ENCODE measurements around the gene SLX9.
"Not testable (repeated sequence)": the region's sequence is repeated elsewhere in the genome, so short reads cannot be mapped to it uniquely, and the experiment has no call there.

SLX9 gene

DNA sequence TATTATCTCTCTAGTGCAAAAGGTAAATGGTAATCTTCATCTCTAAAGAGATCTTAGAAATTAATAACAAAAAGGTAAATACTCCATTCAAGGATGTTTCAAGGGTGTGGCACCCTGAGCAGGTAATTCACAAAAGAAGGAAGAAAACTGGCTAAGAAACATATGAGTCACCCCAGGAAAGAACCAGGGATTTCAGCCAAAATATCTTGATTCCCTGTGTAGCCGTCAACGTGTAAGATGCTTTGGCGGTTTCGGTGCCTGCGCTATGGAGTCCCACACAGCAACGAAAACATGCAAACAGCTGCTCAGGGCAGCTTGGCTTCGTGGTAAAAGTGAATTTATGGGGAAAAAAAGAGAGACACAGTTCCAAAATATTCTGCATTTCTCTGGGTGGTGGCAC lies 22.9 kb upstream of the SLX9 start:
- DNase-seq (ENCODE audit: low read depth, low spot score) = no peak

DNA sequence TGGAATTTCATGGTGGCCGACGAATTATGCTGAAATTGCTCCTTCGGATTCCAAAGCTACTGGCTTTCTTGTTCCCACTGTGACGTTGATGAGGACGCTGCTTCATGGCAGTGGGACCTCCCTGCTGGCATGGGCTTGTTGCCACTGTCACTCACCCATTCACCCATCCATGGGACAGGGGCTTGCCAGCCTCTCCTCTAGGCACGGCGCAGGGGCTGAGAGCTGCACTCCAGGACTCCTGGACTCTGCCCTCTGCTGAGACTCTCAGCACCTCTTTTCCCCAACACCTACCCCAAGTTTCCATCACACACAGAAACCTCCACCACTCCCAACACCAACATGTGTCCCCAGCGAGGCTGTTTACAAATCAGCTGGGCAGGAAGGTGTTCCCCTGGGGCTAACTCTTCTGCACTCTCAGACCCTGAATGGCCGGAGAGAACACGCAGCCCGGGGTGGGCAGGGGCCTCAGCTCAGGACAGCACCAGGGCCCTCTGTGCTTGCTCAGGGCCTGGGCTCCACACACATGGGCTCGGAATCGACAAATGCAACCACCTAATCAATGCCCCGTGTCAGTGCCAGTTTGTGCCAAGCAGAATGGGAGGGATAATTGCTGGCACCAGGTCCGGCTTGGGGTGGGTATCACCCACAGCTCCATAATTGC lies 22.3 kb upstream of the SLX9 start:
- no peak for DNase-seq (ENCODE audit: low read depth, low spot score)

DNA sequence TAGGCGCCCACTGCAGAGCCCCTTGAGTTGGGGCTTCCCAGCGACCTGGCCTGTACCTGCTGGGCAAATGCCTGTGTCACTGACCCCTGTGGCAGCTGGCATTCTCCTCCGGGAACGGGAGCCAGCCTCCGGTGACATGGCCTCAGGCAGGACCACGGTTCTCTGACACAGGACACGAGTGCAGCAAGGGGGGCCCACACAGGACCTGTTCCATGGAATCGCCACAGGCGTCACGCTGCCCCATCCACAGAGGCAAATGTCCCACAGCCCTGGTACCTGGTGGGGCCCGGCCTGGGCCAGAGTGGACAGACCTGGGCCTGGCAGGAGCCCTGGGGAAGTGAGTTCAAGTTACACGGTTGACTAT lies 21.7 kb upstream of the SLX9 start:
- no peak for DNase-seq (ENCODE audit: low read depth, low spot score)

DNA sequence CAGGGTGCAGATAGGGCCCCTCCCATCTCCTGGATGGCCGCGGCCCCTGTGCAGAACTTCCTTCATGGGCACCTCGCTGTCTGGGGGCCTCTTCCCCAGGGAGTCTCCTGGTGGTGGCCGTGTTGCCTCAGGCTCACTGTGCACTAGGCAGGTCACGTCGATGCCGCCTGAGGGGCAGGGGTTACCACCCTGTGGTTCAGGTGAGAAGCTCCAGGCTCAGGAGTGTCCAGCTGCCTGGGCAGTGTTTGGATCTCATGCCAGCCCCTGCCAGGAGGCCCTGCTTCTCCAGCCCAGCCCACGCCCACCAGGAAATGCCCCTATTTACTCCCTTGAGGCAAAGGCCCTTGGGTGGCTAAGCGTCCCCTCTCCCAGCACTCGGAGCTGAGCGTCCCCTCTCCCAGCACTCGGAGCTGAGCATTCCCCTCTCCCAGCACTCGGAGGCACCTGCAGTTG lies 21.2 kb upstream of the SLX9 start:
- DNase-seq (ENCODE audit: low read depth, low spot score) = no peak

DNA sequence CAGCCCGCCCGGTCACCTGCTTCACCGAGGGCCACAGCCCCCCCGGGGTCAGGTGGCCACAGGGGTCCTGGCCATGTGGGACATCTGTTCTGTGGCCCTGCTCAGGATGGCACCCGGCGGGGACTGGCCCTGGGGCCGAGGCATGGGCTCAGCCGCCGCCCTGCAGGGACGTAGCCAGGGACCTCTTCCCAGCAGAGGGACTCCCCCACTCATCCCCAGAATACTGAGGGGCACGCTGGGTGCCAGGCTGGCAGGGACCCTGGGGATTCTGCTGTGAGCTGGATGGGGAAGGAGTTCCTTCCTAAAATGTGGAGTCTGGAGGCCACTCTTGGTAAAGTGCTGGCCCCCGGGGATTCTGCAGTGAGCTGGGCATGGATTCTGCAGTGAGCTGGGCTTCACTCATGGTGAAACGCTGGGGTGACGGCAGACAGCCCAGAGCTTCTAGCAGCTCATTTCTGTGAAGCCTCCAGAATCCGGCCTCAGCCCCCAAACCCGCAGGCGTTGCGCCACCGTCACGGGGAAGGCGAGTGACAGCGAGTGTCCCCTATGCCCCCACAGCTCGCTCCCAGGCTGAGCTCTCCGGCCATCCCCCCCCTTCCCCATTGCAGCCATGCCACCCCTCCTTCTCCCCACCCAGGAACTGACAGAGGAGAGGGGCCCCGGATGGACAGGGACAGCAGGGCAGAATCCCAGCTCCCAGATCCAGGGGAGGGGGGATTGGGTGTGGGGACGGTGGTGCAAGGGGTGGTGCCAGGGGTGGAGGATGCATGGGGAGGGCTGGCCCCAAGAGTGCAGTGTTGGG lies 20.5 kb upstream of the SLX9 start:
- no peak for DNase-seq (ENCODE audit: low read depth, low spot score)

DNA sequence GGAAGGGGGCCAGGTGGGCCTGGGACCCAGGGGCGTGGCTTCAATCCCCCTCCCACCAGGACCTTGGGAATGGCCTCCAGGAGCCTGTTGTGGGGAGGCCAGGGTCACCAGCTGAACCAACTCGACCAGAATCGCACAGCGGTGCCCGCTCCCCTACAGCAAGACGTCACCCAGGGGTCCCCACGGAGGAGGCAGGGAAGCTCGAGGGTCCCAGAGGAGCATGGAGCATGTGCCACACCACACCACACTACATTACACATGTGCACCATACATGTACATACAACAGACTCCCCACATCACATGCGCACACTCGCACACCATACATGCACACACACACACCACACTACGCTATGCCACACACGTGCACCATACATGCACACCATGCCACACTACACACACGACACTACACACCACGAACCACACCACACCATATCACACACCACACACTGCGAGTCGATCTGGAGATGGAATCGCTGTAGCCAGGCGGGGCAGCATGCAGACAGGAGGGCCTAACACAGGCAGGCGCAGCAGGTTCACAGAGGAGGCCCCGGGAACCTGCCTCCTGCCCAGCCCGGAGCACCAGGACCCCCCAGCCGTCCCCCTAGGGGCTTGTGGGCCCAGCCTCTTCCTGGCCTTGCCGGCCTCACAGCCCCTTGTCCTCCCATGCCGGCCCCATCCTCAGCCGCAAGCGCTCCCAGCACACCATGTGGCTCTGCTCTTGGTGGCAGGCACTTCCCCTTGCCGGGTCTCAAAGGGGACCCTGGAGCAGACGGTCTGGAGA lies 19.7 kb upstream of the SLX9 start:
- DNase-seq (ENCODE audit: low read depth, low spot score) = no peak

DNA sequence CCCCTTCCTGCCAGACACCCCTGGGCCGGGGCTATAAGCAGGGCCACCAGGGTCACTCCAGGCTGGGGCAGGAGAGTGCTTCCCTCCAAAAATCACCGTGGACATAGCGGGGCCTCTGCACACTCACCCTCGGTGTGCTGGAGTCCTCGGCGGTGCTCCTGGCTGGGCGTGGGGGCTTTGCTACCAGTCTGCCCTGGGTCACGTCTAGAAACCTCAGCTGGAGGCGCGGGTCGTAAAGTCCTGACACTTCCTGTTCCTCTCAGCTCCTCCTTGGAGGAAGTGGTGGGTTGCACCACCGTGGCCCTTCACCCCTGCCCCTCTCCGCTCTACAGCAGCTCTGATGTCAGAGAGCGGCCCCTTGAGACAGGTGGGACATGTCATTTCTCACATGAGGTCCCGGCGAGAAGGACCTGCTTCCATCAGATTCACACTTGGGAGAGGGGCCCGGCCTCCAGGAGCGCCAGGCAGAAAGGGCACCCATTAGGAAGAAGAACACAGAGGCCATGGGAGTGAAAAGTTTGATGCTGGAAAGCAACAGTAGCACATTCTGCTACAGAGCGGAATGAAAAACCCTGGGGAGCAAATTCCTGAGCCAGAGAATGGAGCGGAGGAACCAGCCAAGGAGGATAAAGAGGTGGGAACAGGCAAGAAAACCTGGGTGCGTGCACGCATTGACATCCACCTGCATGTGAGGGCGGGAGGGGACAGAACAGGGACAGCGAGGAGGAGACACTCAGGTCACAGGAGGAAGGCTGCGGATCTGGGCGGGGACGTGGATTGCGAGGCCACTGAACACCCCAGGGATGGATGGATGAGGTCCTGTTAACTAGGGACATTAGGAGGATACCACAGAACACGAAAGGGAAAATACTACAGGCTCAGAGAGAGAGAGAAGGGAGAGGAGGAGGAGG lies 18.9 kb upstream of the SLX9 start, which contains the start of gene ITGB2:
TSS of gene ITGB2 (minus strand) at position 206 of the 911 bp plus-strand sequence. CDS start 10,117 bp downstream, outside the sequence.
- DNase-seq (ENCODE audit: low read depth, low spot score) = no peak

DNA sequence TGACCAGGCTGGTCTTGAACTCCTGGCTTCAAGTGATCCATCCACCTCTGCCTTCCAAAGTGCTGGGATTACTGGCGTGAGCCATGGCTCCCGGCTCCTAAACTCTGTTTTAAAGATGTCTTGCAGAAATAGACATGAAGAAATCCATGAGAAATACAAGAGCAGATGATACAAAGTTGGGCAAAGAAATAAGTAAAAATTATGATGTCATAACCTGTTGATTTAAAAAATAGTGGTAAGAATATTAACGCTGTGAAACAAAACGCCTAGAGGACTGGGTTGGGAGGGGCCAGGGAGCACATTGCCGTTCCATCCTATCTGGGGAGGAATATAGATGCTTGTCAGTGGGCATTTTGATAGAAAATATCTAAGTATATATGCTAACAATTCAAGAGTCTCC lies 17.9 kb upstream of the SLX9 start:
- DNase-seq (ENCODE audit: low read depth, low spot score) = no peak

DNA sequence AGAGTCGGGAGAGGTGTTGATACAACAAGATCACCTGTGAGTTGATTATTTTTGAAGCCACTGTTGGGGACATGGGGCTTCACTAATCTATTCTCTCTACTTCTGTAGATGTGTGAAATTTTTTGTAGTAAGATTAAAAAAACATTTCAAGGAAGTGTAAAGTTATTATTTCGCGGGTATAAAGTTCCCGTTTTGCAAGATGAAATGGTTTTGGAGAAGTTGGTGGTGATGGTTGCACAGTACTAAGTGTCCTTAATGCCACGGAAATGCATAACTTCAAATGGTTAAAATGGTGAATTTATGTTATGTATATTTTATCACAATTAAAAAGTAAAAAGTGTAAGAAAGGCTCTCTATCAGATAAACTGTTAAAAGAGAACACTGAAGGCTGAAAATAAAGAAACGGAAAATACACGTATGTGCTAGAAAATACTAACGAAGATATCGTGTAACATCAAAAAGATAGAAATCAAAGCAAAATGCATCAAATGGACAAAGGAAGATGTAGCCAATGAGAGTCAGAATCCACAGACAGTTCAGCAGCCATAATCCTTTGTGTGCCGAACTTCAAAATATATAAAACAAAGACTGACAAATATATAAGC lies 16.2 kb upstream of the SLX9 start:
- DNase-seq (ENCODE audit: low read depth, low spot score) = no peak

DNA sequence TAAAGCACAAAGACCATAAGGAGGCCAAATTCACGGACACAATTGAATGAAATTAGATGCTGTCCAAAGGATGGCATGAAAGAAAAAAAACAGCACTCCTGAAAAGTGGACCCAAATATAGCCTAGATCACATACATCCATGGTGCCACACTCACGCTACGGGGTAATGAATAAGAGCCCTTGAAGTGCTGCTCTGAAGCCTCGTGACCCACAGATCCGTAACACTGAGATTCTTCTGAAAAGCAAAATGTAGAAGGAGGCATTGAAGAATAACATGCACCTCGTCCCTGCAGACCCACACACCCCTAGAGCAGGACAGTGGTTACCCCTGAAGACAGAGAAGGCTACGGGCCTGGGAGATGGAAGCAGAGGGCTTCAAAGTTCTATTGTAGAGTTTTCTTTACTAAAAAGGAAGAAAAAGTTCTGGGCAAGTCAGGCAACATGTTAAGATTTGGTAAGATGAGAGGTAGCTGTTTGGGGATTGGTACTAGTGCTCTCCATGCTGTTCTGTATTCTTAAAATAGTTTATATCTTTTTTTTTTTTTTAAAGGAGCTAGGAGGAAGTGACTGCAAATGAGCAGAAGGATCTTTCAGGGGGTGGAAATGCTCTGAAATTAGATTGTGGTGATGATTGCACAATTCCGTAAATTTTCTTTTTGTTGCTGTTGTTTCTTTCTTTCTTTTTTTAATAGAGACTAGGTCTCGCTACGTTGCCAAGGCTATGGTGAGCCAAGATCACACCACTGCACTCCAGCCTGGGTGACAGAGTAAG lies 15.0 kb upstream of the SLX9 start:
- no peak for DNase-seq (ENCODE audit: low read depth, low spot score)

DNA sequence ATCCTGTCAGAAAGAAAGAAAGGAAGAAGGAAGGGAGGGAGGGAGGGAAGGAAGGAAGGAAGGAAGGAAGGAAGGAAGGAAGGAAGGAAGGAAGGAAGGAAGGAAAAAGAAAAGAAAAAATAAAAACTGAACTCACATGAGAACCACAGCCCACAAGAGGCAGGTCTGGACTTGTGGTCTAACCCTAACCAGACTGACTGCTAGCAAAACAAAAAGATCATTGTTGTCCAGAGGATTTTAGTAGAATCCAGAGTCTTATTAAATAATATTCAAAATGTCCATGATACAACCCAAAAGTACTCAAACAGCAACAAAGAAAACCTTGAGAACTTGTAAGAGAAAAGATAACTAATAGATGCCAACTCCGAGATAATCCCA lies 14.5 kb upstream of the SLX9 start:
- DNase-seq (ENCODE audit: low read depth, low spot score) = no peak

DNA sequence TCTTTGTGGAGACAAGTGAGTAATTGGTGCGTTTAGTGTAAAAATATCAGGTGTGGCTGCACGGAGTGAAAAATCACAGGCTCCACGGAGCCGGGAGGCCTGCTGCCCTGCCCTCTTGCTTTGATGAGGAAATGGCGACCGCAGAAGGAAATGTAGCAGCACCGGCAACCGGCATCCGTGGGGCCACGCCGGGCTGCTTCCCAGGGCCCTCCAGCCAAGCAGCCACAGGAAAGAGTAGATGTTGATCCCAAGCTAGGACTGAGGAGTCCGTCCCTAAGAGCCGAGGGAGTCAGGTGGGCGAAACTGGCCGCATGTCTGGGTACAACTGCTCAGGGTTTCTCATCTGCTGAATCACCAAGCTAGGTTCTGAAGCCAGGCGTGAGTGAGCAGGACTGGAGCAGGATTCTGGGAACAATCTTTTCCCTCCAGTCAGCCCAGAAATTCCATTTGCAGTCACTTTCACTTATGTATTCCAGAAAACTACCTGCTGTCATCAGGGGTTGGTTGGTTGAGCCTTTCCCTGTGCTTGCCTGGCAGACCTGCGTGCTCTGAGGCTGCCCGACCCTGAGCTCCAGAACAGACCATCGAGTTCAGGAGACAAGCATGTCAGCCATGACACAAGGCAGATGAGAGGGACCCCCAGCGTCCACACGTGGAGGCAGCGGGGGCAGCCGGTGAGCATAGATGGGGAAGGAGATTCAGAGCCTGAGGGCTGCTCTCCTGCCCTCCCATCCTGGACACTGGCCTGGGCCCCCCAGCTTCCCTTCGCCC lies 13.3 kb upstream of the SLX9 start:
- no peak for DNase-seq (ENCODE audit: low read depth, low spot score)

DNA sequence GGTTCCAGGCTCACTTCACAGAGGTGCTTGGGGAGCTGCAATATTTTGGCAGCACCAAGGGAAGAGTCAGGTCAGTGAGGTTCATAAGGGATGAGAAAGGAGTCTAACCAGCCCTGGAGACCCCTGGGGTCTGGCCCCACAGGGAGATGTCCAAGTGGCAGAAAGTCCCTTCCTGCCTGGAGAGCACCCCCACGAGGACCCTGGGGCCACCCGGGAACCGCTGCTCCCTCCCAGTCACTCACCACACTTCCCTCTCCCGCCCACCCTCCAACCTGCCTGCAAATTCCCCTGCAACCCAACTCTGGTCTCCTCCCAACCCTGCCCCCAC lies 12.6 kb upstream of the SLX9 start:
- no peak for DNase-seq (ENCODE audit: low read depth, low spot score)

DNA sequence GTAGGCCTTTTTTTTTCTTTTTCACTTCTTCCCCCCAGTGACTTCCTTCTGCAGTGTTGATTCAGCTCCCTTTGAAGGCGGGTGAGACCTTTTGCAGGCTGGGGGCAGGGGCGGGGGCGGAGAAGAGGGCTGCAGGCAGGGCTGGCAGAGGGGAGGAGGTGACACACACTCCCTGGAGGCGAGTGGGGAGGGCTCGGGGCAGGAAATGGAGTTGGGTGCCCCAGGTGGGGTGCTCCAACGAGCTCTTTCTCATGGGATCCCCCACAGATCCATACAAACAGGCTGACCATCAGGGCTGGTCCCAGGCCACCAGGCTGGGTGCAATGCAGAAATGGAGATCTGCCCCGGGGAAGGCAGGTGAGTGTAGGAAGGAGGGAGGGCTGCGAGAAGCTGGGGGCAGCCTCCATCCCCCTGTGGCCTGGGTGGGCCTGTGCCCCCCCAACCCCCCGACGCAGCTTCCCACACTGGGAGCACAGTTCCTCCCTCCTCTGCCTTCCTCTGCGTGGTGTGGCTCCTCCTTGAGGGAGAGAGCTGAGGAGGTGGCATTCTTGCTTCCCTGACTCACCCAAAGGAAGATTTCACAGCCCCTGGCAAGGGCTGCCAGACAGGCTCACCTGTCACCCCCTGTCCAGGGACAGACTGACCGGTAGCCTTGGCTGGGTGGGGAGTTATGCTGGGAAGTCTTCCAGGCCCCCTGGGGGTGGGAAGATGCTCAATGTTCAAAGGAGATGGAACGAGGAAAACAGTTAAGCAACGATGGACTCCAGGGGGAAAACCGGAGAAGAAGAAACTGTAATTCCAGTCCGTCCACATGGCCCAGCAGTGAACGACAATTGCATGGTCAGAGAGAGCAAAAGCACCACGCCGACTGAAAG lies 12.0 kb upstream of the SLX9 start:
- DNase-seq (ENCODE audit: low read depth, low spot score) = peak; percentile 65

DNA sequence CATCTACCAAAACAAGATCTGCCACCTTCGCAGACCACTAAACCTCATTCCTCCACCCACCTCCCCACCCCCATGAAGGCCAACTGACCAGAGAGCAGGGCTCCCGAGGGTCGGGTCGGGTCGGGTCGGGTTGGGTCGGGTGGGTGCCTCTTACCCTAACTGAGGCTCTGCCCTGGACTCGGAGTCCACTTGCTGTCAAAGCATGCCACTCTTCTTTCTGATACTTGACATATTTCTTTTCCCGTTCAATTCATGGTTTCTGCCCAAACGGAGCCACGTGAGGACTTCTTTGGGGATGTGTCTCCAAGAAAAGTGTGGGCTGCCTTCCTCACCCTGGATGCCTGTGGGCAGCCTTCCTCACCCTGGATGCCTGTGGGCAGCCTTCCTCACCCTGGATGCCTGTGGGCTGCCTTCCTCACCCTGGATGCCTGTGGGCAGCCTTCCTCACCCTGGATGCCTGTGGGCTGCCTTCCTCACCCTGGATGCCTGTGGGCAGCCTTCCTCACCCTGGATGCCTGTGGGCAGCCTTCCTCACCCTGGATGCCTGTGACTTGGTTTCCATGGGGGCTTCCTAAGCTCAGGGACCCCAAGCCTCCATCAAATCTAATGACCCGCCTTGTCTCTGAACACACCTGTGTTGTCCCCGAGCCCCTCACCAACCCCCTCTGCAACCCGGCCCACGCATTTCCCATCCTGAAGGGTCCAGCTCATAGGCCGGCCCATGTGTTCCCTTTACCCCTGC lies 11.2 kb upstream of the SLX9 start:
- not testable (repeated sequence) for DNase-seq (ENCODE audit: low read depth, low spot score)

DNA sequence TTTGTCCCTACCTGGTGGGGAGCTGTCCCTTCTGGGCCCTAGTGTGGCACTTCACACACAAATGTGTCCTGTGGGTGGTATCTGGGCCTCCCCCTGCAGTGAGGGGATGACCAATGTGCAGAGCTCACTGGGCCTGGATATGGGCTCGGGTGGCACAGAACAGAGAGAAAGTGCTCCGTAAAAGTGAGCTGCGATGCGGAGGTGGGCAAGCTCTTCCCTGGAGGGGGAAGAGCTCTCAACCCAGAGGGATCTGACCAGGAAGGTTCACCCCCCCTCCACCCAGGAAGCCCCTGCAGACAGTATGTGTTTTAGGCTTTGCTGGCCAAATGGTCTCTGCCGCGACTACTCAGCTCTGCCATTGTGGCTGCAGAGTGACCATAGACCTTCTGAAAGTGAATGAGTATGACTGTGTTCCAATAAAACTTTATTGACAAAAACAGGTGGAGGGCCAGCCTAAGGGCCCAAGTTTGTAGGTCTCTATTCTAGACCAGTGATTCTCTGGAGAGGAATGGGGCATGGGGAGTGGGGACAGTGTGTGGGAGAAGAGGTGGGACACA lies 10.5 kb upstream of the SLX9 start:
- no peak for DNase-seq (ENCODE audit: low read depth, low spot score)

DNA sequence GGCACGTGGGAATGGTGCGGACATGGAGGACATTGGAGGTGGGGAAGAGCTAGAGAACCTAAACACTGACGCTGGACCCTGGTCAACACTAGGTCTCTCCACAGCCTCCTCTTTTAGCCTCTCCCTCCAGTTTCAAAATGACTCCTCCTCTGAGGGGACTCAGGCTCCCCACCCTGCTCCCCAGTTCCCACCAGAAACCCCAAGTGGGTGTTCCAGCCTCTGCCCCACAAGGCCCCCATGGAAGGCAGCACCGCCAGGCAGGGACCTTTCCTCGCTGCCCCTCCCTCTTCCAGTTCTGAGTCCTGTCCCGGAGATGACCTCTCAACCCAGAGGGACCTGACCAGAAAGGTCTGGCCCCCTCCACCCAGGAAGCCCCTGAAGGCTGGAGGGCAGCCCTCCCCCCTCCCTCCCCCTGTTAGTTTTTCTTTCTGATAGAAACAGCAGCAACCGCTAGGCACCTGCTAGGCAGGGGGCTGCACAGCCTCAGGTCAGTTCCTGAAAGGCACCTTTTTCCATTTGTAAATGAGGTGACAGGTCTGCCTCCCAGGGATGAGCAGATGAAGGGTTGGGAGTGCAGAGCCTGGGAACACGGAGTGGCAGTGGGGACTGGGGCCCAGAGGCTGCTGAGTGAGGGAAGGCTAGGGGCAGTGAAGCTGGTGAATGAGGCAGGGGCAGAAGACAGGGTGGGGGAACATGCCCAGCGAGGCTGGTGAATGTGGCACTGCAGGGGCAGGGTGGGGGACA lies 9.9 kb upstream of the SLX9 start:
- peak; percentile 74 for DNase-seq (ENCODE audit: low read depth, low spot score)

Measured in ELF-1 (cell line).